Lung (tissue), 12 donors: ENCODE data around the gene CLDN16. TPM values are rescaled to one million over a fixed set of nuclear protein-coding genes. Genes with fewer than 3 reads are reported as not detected.

ENCODE experiments used
- ATAC-seq: fragments of 200-7000 bp; cut with Tn5 transposase; one replicate; pipeline ENCODE4 v1.9.1; 2020; ENCODE audit warnings: moderate number of reproducible peaks; ENCODE audit not compliant: insufficient read depth, low FRiP score
- DNase-seq, 3 donors: peaks; one replicate each; pipeline ENCODE4 v3.0.0-alpha.2; 2013 to 2017
- H3K27ac ChIP-seq, 2 donors: one replicate each; pipeline ENCODE4 v1.5.1; 2013; ENCODE audit warnings: mild to moderate bottlenecking in 2 of 2, moderate library complexity in 2 of 2, control low read depth in 1 of 2, inconsistent platforms in 1 of 2, low read depth in 1 of 2, low read length in 1 of 2
- H3K27me3 ChIP-seq, 3 donors: one replicate each; pipeline ENCODE4 v1.5.1; 2013; ENCODE audit warnings: low read length in 2 of 3; ENCODE audit not compliant: control insufficient read depth in 3 of 3, insufficient read depth in 3 of 3
- H3K36me3 ChIP-seq, 4 donors: one replicate each; pipeline ENCODE4 v1.5.1; 2013; ENCODE audit warnings: low read length in 4 of 4, mild to moderate bottlenecking in 1 of 4, moderate library complexity in 1 of 4; ENCODE audit not compliant: control insufficient read depth in 4 of 4, insufficient read depth in 4 of 4
- H3K4me1 ChIP-seq, 5 donors: one replicate each; pipeline ENCODE4 v1.5.1; 2013; ENCODE audit warnings: low read length in 5 of 5, mild to moderate bottlenecking in 2 of 5, moderate library complexity in 1 of 5; ENCODE audit not compliant: control insufficient read depth in 5 of 5, insufficient read depth in 5 of 5
- H3K4me3 ChIP-seq: one replicate; pipeline ENCODE4 v1.5.1; 2013; ENCODE audit warnings: mild to moderate bottlenecking, control low read depth, moderate library complexity
- H3K9ac ChIP-seq, 2 donors: one replicate each; pipeline ENCODE4 v1.5.1; 2013; ENCODE audit warnings: low read length in 2 of 2, control low read depth in 1 of 2; ENCODE audit not compliant: insufficient read depth in 1 of 2
- H3K9me3 ChIP-seq, 4 donors: one replicate each; pipeline ENCODE4 v1.5.1; 2013; ENCODE audit warnings: low read length in 3 of 4, mild to moderate bottlenecking in 1 of 4, moderate library complexity in 1 of 4; ENCODE audit not compliant: control insufficient read depth in 4 of 4, insufficient read depth in 3 of 4
- whole genome bisulfite sequencing, 2 donors: extraction: QIAGEN DNeasy Blood & Tissue Kit; methylation state at CpG; one replicate each; pipeline ENCODE4 v1.1.7; 2013; 5-methylcytosine and 5-hydroxymethylcytosine counted together
- polyA plus RNA-seq, 2 donors: library from polyadenylated mRNA; stranded (reverse); fragments of 200-250 nt; gene quantifications; one replicate each; pipeline ENCODE4 v1.2.1, GENCODE V29; 2013
- total RNA-seq, 2 donors: library from RNA; depleted of rRNA in 1 of 2; stranded (reverse); fragments of >200 nt in 1 of 2; gene quantifications; one replicate each; pipeline ENCODE4 v1.2.1, GENCODE V29; 2014 to 2021
- TF ChIP-seq, protein P1 (sequence below): IDR thresholded peaks from 2 replicates; pipeline ENCODE4 v1.5.1; 2012; ENCODE audit warnings: mild to moderate bottlenecking; ENCODE audit errors: control extremely low read depth, extremely low read depth
- donor health status: control.
- donor health status: control.
- donor health status: Bipolar disorder and iron deficiency.
- donor health status: healthy.
- donor health status: DM: yes; HTN: yes; CAD: no.

CLDN16 gene
- total and polyA plus RNA-seq, 4 donors: 0.16 to 2.0 (median 0.45) TPM

DNA sequence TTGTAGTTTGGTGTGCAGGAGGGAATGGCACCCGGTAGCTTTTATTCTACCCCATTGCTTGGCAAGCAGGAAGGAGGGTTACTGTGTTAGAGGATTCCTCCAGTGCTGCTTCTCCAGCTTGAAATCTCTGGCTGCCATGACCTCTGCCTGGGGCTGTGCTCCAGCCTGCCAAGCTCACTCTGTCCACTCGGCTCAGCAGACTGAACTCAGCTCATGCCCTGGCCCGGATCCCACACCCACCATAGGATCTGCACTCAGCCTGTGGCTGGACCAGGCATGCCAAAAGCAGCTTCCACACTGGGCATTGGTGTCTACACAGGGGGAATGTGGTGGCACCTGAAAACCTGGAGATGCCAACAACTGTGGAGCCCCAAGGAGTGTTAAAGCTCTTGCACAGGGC, 26.3 kb downstream of the CLDN16 start:
- no peaks in the 10 kb centered on the region for H3K27me3 ChIP-seq
- TF ChIP-seq, protein P1, sequence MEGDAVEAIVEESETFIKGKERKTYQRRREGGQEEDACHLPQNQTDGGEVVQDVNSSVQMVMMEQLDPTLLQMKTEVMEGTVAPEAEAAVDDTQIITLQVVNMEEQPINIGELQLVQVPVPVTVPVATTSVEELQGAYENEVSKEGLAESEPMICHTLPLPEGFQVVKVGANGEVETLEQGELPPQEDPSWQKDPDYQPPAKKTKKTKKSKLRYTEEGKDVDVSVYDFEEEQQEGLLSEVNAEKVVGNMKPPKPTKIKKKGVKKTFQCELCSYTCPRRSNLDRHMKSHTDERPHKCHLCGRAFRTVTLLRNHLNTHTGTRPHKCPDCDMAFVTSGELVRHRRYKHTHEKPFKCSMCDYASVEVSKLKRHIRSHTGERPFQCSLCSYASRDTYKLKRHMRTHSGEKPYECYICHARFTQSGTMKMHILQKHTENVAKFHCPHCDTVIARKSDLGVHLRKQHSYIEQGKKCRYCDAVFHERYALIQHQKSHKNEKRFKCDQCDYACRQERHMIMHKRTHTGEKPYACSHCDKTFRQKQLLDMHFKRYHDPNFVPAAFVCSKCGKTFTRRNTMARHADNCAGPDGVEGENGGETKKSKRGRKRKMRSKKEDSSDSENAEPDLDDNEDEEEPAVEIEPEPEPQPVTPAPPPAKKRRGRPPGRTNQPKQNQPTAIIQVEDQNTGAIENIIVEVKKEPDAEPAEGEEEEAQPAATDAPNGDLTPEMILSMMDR: no peak
- H3K4me3 ChIP-seq: no peak overlapping the region
- H3K36me3 ChIP-seq: no peaks in the 10 kb centered on the region
- no peaks in the 10 kb centered on the region for H3K4me1 ChIP-seq
- WGBS, 2 donors: 83 to 91% methylated on average over 3 of the region's 3 CpGs
- H3K27ac ChIP-seq: no peak overlapping the region
- no peak overlapping the region for H3K9ac ChIP-seq
- ATAC-seq (no peak), DNase-seq (no peak)
- H3K9me3 ChIP-seq: peaks cover 0 to 2% (median 0%) of the 10 kb centered on the region in 4 donors

DNA sequence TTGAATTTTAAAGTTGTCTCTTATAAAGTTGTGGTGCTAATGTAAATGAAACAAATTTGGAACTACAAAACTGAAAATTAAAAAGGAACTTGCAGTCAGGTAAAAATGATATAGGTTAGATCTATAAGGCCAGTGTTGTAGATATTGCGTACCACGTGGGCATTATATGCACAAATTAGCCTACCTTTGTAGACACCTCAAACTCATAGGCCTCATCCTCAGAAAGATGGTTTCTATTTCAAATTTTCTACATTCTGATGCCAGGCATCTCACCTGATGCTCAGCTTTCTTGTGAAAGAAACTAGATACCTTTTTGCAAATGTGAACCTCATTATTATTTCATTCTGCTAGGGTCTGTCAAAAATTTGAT, 36.1 kb downstream of the CLDN16 start:
- TF ChIP-seq, protein P1: no peak
- ATAC-seq (no peak), DNase-seq (no peak)
- H3K4me3 ChIP-seq: no peak overlapping the region
- no peaks in the 10 kb centered on the region for H3K27me3 ChIP-seq
- no peak overlapping the region for H3K27ac ChIP-seq
- no peaks in the 10 kb centered on the region for H3K36me3 ChIP-seq
- WGBS, 2 donors: 59 to 68% methylated on average over 2 of the region's 2 CpGs
- H3K4me1 ChIP-seq: no peaks in the 10 kb centered on the region
- no peaks in the 10 kb centered on the region for H3K9me3 ChIP-seq
- no peak overlapping the region for H3K9ac ChIP-seq

DNA sequence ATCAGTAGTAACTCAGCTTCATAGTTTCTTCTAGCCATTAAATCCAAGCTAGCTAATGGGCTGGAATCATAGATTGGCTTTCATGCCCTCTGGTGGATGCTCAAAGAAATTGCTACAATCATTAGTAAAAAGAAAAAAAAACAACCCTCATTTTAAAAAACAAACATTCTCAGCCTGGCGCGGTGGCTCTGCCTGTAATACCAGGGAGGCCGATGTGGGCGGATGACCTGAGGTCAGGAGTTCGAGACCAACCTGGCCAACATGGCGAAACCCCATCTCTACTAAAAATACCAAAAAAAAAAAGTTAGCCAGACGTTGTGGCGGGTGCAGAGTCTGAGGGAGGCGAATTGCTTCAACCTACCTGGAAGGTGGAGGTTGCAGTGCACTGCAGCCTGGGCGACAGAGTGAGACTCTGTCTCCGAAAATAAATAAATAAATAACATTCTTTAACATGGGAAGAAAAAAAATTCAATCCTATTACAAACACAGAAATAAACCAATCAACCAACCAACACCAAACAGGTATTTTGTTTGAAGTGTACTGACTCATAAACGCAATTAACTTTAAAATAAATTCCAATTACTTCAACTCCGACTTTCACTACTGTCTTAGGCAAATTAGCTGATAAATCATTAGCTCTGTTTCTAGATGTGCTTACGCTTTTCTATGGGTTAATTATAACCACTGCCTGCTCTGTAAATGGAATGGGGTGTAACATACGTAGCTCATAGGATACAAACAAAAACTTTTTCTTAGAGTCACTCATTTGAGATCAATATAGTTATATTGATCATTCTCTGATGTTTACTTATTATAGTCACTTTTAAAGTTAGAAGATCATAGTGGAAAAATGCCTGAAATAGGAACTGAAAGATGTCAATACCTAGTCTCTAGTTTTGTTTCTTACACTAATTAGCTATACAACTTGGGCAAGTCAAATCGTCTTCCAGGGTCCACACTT, 36.8 kb downstream of the CLDN16 start:
- TF ChIP-seq, protein P1: peak; percentile 35
- no peaks in the 10 kb centered on the region for H3K9me3 ChIP-seq
- H3K4me3 ChIP-seq: no peak overlapping the region
- H3K9ac ChIP-seq: no peak overlapping the region
- ATAC-seq: peak; percentile 71
- WGBS, 2 donors: 30 to 32% methylated on average over 16 of the region's 16 CpGs
- peak; percentile 47 to 78 (median 75) for DNase-seq
- H3K27ac ChIP-seq: no peak overlapping the region
- H3K27me3 ChIP-seq: no peaks in the 10 kb centered on the region
- no peaks in the 10 kb centered on the region for H3K36me3 ChIP-seq
- H3K4me1 ChIP-seq: no peaks in the 10 kb centered on the region
